ENCODE results near the gene PDE9A.

Gene PDE9A

DNA sequence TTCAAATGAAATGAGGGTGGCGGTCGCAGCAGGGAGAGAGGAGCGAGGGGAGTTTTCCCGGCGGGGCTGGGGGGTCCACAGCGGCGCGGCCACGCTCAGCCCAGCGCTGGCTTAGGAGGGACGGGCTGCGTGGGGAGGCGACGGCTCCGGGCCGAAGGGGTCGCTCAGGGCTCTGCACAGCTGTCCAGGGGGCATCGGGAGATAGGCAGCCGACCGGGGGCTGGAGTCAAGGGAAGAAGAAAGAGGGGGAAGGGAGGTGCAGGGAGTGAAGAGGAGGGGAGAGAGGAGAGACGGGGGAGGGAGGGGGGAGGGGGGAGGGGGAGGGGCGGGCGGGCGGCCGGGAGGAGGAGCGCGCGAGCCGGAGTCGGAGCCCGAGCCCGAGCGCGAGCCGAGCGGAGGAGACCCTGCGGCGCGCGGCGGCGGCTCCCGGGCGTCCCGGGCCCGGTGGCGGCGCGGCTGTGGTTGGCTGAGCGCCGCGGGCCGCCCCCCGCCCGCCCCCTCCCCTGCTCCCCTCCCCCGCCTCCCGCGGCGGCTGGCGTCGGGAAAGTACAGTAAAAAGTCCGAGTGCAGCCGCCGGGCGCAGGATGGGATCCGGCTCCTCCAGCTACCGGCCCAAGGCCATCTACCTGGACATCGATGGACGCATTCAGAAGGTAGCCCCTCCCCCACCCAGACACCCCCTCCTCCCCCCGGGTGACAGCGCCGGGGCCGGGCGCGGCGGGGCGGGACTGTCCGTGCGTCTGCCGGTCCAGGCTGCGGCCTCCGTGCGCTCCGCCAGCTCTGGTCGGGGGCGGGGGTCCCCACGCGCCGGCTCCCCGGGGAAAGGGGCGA lies at the start of gene PDE9A:
Gene PDE9A (plus strand): TSS at position 391 of the 831 bp plus-strand sequence. CDS start 194 bp downstream, at position 585.
- peak; percentile 75 for DNase-seq (ENCODE audit: insufficient read length, low spot score)
- no peak for FAIRE-seq
- TF ChIP-seq, protein P1, sequence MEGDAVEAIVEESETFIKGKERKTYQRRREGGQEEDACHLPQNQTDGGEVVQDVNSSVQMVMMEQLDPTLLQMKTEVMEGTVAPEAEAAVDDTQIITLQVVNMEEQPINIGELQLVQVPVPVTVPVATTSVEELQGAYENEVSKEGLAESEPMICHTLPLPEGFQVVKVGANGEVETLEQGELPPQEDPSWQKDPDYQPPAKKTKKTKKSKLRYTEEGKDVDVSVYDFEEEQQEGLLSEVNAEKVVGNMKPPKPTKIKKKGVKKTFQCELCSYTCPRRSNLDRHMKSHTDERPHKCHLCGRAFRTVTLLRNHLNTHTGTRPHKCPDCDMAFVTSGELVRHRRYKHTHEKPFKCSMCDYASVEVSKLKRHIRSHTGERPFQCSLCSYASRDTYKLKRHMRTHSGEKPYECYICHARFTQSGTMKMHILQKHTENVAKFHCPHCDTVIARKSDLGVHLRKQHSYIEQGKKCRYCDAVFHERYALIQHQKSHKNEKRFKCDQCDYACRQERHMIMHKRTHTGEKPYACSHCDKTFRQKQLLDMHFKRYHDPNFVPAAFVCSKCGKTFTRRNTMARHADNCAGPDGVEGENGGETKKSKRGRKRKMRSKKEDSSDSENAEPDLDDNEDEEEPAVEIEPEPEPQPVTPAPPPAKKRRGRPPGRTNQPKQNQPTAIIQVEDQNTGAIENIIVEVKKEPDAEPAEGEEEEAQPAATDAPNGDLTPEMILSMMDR (IDR thresholded peaks at IDR 0.05; ENCODE audit: insufficient read depth, missing control alignments), result no peak

DNA sequence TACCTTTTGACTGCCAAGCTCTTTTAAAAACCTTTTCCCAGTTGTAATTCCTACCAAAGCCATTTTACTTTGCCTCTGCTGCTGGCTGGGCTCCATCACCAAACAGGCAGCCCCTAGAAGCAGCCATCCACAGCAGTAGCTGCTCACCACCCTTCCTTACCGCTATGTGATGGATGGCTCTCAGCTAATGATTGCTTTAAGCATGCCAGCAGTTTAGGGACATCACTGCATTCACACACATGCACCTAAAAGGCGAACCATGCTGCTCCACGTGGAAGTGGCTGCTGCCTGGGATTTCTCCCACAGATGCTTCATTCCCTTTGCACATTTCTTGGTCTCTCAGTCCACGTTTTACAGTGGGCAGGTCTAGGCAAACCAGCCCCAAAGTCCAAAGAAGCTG lies 46.3 kb upstream of the PDE9A start:
- TF ChIP-seq, protein P1 (IDR thresholded peaks at IDR 0.05; ENCODE audit: insufficient read depth, missing control alignments), result no peak
- DNase-seq (ENCODE audit: insufficient read length, low spot score), result no peak
- no peak for FAIRE-seq

DNA sequence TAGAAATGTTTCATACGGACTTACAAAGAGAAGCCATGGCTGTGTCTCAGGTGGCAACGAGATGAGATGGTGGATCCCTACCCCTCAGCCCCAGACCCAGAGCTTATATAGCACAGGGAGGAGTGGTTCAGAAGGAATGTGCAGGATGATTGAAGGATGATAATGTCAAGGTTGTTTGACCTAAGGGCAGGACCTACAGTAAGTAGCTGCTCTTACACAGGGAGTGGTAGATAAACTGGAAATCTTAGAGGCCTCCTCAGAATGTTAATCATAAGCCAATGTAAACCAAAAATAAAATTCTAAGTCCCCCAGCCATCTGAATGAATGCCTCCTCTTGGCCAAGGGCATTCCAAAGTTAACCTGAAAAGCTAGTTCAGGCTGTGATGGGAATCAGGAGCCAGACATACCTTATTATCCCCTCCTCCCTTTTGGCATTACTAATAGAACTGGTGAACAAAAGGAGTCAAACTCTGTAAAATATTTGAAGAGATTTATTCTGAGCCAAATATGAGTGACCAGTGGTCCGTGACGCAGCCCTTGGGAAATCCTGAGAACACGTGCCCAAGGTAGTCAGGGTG lies 45.8 kb upstream of the PDE9A start:
- FAIRE-seq, result no peak
- DNase-seq (ENCODE audit: insufficient read length, low spot score), result no peak
- TF ChIP-seq, protein P1 (IDR thresholded peaks at IDR 0.05; ENCODE audit: insufficient read depth, missing control alignments), result no peak

DNA sequence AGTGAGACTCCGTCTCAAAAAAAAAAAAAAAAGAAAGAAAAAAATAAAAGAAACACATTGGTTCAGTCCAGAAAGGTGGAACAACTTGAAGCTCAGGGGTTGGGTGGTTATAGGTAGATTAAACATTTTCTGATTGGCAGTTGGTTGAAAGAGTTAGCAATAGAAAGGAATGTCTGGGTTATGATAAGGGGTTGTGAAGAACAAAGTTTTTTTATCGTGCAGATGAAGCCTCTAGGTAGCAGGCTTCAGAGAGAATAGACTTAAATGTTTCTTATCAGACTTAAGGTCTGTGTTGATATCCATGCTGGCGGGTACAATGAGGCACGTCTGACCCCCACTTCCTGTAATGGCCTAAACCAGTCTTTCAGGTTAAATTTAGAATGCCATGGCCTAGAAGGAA lies 45.0 kb upstream of the PDE9A start:
- FAIRE-seq (no peak), DNase-seq (ENCODE audit: insufficient read length, low spot score) (no peak)
- TF ChIP-seq, protein P1 (IDR thresholded peaks at IDR 0.05; ENCODE audit: insufficient read depth, missing control alignments), result no peak

DNA sequence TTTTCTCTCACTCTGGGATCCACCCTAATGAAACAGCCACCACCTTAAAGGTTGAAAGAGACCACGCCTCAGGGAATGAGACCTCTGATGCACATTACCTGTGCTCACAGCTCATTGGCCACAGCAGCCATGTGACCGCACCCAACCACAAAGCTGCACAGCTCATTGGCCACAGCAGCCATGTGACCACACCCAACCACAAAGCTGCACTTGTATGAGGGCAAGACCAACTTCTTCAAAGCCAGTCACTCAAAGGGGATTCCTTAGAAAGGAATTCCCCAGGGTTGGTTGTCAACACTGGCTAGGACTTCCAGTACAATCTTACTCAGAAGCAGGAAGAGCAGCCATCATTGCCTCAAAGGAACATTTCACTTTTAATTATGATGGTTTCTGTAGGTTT lies 43.6 kb upstream of the PDE9A start:
- TF ChIP-seq, protein P1 (IDR thresholded peaks at IDR 0.05; ENCODE audit: insufficient read depth, missing control alignments), result no peak
- DNase-seq (ENCODE audit: insufficient read length, low spot score), result no peak
- FAIRE-seq, result no peak

DNA sequence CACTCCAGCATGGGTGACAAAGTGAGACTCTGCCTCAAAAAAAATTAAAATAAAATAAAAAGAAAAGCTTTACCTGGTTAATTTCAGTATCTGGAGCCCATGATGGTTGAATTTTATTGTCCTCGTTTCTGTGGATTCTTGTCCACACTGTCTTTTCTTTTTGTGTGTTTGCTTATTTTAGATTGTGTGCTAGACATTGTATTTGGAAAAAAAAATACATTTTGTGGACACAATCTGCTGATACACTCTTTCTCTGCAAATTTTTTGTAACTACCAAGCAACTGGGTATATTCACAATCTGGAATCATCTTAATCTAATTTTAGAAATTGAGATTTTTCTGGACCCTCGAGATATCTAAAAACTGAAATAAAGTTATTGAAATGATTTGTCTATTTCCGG lies 41.6 kb upstream of the PDE9A start:
- FAIRE-seq (no peak), DNase-seq (ENCODE audit: insufficient read length, low spot score) (no peak)
- TF ChIP-seq, protein P1 (IDR thresholded peaks at IDR 0.05; ENCODE audit: insufficient read depth, missing control alignments), result no peak

DNA sequence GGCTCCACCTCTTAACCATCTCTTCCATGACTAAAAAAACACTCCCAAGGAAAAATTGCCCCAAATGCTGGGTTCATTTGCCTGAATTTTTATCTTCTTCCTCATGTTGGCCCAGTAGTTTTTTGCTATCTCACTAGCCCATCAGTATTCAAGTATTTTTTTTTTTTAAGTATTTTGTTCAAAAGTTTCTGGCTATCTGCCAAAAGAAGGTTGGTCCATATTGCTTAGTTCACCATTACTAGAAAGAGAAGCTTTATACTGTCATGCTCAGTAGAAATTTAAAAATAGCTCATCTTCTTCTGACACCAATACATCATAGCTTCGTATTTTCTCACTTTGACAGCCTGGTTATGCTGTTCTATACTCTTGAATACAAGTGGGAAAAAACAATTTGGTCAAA lies 41.0 kb upstream of the PDE9A start:
- TF ChIP-seq, protein P1 (IDR thresholded peaks at IDR 0.05; ENCODE audit: insufficient read depth, missing control alignments), result no peak
- no peak for FAIRE-seq

More for the DNA sequence above, 41.0 kb upstream of the PDE9A start:
- DNase-seq (ENCODE audit: insufficient read length, low spot score), result no peak

Data from D721Med (cell line).